Measurements from ENCODE around the gene SDK2.

SDK2 gene

GRCh38 chr17:73632513-73632912, 11.7 kb downstream of the SDK2 start:
- no peak for DNase-seq (ENCODE audit: low read depth, low spot score)
- H3K4me3 ChIP-seq (ENCODE audit: low read depth, low read length), result no peak overlapping the region
- in situ Hi-C loops (cut with HindIII; ENCODE audit: low sequenced_read_pairs), result no loop called here
- TF ChIP-seq, protein P1, sequence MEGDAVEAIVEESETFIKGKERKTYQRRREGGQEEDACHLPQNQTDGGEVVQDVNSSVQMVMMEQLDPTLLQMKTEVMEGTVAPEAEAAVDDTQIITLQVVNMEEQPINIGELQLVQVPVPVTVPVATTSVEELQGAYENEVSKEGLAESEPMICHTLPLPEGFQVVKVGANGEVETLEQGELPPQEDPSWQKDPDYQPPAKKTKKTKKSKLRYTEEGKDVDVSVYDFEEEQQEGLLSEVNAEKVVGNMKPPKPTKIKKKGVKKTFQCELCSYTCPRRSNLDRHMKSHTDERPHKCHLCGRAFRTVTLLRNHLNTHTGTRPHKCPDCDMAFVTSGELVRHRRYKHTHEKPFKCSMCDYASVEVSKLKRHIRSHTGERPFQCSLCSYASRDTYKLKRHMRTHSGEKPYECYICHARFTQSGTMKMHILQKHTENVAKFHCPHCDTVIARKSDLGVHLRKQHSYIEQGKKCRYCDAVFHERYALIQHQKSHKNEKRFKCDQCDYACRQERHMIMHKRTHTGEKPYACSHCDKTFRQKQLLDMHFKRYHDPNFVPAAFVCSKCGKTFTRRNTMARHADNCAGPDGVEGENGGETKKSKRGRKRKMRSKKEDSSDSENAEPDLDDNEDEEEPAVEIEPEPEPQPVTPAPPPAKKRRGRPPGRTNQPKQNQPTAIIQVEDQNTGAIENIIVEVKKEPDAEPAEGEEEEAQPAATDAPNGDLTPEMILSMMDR (IDR thresholded peaks at IDR 0.05; ENCODE audit: low read depth, low read length), result no peak

DNA sequence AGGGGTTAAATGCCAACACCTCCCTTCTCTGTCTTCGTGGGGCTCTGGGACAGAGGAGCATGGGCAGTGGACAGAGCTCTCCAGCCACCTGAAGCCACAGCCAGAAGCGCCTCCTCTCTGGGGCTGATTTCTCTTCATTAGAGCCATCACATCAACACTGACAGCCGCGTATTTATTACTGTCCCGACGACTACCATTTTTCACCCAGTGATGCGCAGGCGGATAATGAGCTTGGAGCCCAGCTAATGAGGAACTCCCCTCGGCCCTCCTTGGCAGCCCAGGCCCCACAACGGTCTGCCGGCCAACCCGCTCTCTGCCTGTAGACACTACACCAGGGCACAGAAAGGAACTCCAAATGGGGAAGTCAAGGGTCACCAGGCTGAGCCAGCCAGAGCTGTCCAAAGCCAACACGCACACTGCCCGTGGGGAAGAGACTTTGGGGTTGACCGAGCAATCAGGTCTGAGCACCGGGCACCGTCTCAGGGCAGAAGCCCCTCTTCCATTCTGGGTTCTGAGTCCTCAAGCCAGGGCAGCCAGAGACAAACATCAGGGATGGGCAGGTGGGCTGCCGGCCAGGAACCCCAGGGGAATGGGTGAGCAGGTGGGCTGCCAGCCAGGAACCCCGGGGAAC, 13.2 kb downstream of the SDK2 start:
- H3K4me3 ChIP-seq (ENCODE audit: low read depth, low read length), result no peak overlapping the region
- in situ Hi-C loops (cut with HindIII; ENCODE audit: low sequenced_read_pairs), result no loop called here
- TF ChIP-seq, protein P1 (IDR thresholded peaks at IDR 0.05; ENCODE audit: low read depth, low read length), result no peak
- no peak for DNase-seq (ENCODE audit: low read depth, low spot score)

GRCh38 chr17:73630531-73630930, 13.7 kb downstream of the SDK2 start:
- TF ChIP-seq, protein P1 (IDR thresholded peaks at IDR 0.05; ENCODE audit: low read depth, low read length), result no peak
- no peak overlapping the region for H3K4me3 ChIP-seq (ENCODE audit: low read depth, low read length)
- in situ Hi-C loops (cut with HindIII; ENCODE audit: low sequenced_read_pairs), result no loop called here
- no peak for DNase-seq (ENCODE audit: low read depth, low spot score)

DNA sequence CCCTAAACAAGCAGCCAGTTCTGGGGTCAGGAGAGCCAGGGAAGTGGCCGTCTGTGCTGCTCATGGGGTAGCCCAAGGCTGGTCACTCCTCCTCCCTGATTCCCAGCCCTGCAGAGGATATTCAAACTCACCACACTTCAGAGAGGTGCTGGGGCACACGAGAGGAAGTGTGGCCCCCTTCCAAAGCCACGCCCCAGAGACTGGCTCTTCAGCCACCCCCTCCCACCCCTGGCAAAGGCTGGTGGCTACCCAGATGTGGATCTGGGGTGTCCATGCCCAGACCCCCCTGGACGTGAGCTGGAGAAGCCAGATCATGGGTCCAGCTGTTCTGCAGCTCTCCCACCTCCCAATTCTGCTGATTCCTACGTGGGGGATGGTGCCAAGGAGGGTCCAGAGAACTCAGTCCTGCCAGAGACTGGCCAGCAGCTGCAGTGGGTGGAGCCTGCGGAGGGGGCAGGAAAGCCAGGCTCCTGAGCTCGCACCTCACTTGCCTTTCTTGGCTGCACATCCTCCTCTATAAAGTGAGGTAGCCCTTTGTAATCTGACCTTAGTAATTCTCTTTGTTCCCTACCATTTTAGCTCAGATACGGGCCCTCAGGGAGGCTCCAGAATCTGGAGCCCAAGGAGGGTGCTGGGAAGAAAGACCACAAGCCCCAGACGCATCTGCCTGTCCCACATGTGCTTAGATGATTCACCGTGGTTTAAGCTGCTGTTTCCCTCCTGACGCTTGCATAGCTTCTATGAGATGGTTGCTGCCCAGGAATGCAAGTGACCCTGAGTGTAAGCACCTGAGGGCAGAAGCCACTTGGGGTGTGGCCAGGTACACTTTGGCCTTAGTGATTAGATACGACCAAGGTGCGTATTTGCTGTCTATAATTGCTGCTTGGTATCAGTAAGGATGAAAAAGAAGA, 15.3 kb downstream of the SDK2 start:
- in situ Hi-C loops (cut with HindIII; ENCODE audit: low sequenced_read_pairs), result no loop called here
- no peak overlapping the region for H3K4me3 ChIP-seq (ENCODE audit: low read depth, low read length)
- TF ChIP-seq, protein P1 (IDR thresholded peaks at IDR 0.05; ENCODE audit: low read depth, low read length), result no peak
- DNase-seq (ENCODE audit: low read depth, low spot score), result no peak

DNA sequence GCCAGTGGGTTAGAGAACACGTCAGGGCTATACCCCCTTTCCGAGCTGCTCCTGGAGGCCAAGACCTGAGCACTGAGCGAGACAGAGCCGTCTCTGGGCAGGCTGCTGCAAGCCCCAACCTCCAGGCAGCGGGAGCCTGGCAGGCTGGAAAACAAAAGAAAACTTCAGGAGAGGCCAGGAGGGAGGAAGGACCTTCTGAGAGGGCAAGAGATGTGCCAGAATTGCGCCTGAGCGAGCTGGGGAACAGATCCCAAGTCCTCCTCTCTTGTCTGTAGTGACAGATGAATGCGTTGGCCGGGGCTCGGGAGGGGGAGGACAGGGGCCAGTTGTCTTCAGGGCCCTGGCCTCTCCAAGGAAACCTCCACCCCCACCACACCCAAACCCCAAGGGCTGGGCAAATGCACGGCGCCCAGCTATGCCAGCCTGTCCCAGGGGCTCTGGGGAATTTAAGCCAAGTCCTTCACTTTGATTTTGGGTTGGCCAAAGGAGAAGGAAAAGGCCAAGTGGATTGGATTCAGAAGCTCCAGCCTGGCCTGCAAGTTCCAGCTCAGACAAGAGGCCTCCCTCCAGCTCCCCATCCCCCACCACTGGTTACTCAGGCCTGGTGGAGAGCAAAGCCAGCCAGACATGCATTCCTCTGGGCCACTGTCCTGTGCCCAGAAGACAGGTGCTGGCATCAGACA, 18.1 kb downstream of the SDK2 start:
- H3K4me3 ChIP-seq (ENCODE audit: low read depth, low read length), result no peak overlapping the region
- in situ Hi-C loops (cut with HindIII; ENCODE audit: low sequenced_read_pairs), result no loop called here
- no peak for DNase-seq (ENCODE audit: low read depth, low spot score)
- TF ChIP-seq, protein P1 (IDR thresholded peaks at IDR 0.05; ENCODE audit: low read depth, low read length), result no peak

- TF ChIP-seq, protein P1 (IDR thresholded peaks at IDR 0.05; ENCODE audit: low read depth, low read length), result no peak
- H3K4me3 ChIP-seq (ENCODE audit: low read depth, low read length), result no peak overlapping the region
- DNase-seq (ENCODE audit: low read depth, low spot score), result no peak
- in situ Hi-C loops (cut with HindIII; ENCODE audit: low sequenced_read_pairs), result no loop called here
These were observed 19.2 kb downstream of the SDK2 start for GRCh38 chr17:73625006-73625405.

All from astrocyte of the spinal cord (primary cell).